NCI-H82 treated with DMSO at 0.1 percent for 48 hours (cell line): ENCODE measurements around the gene KREMEN1.
A peak's percentile ranks its signal among the peaks of the same experiment; 100 is the strongest.

Experiments
- DNase-seq: peaks from one replicate; lab custom pipeline; 2025; ENCODE audit not compliant: unreplicated experiment; lab: John Stamatoyannopoulos, UW

KREMEN1 gene

GRCh38 chr22:29126670-29127395 is 54.0 kb downstream of the KREMEN1 start:
- DNase-seq = no peak

GRCh38 chr22:29128891-29129807 is 56.3 kb downstream of the KREMEN1 start:
- no peak for DNase-seq

- DNase-seq = no peak
Observed at GRCh38 chr22:29129808-29130140, 56.9 kb downstream of the KREMEN1 start.

- no peak for DNase-seq
Observed at GRCh38 chr22:29130476-29130875, 57.6 kb downstream of the KREMEN1 start.

GRCh38 chr22:29133603-29134133 is 60.8 kb downstream of the KREMEN1 start:
- no peak for DNase-seq

- DNase-seq = no peak
Observed at GRCh38 chr22:29134448-29134847, 61.6 kb downstream of the KREMEN1 start.

- DNase-seq = no peak
Observed at GRCh38 chr22:29136782-29137700, 64.2 kb downstream of the KREMEN1 start.

- no peak for DNase-seq
Observed at GRCh38 chr22:29138556-29139305, 65.9 kb downstream of the KREMEN1 start.

GRCh38 chr22:29139965-29140782 is 67.3 kb downstream of the KREMEN1 start:
- DNase-seq = no peak

- no peak for DNase-seq
Observed at GRCh38 chr22:29141078-29141688, 68.3 kb downstream of the KREMEN1 start.

- no peak for DNase-seq
Observed at GRCh38 chr22:29142116-29142515, 69.3 kb downstream of the KREMEN1 start.

- peak; percentile 20 for DNase-seq
Observed at GRCh38 chr22:29143941-29144785, 71.3 kb downstream of the KREMEN1 start.

GRCh38 chr22:29144786-29145160 is 71.9 kb downstream of the KREMEN1 start:
- DNase-seq = no peak

- no peak for DNase-seq
Observed at GRCh38 chr22:29145321-29146072, 72.7 kb downstream of the KREMEN1 start.

- no peak for DNase-seq
Observed at GRCh38 chr22:29146091-29146560, 73.3 kb downstream of the KREMEN1 start.

- no peak for DNase-seq
Observed at GRCh38 chr22:29146771-29147170, 73.9 kb downstream of the KREMEN1 start.

GRCh38 chr22:29147331-29147899 is 74.6 kb downstream of the KREMEN1 start:
- no peak for DNase-seq
